Mucosa of rectum (tissue), 2 donors: ENCODE measurements around the gene EIF2S3B.
"Not testable (repeated sequence)": the region's sequence is repeated elsewhere in the genome, so short reads cannot be mapped to it uniquely, and the experiment has no call there.

Source experiments
- H3K27ac ChIP-seq, 2 donors: one replicate each; pipeline ENCODE4 v1.7.0; 2013; ENCODE audit warnings: inconsistent platforms in 2 of 2, low read depth in 2 of 2, low read length in 2 of 2
- H3K27me3 ChIP-seq, 2 donors: one replicate each; pipeline ENCODE4 v1.7.0; 2013; ENCODE audit warnings: low read length in 2 of 2; ENCODE audit not compliant: control insufficient read depth in 2 of 2, insufficient read depth in 2 of 2
- H3K36me3 ChIP-seq, 2 donors: one replicate each; pipeline ENCODE4 v1.7.0; 2013; ENCODE audit warnings: low read length in 2 of 2; ENCODE audit not compliant: control insufficient read depth in 2 of 2, insufficient read depth in 2 of 2
- H3K4me1 ChIP-seq, 2 donors: one replicate each; pipeline ENCODE4 v1.7.0; 2013; ENCODE audit warnings: low read length in 2 of 2, mild to moderate bottlenecking in 1 of 2; ENCODE audit not compliant: control insufficient read depth in 2 of 2, insufficient read depth in 2 of 2
- H3K4me3 ChIP-seq, 2 donors: one replicate each; pipeline ENCODE4 v1.7.0; 2013; ENCODE audit warnings: low read length in 2 of 2
- H3K9ac ChIP-seq, 2 donors: one replicate each; pipeline ENCODE4 v1.7.0; 2013; ENCODE audit warnings: low read length in 2 of 2, low read depth in 1 of 2, mild to moderate bottlenecking in 1 of 2
- H3K9me3 ChIP-seq, 2 donors: one replicate each; pipeline ENCODE4 v1.7.0; 2013; ENCODE audit warnings: low read length in 2 of 2; ENCODE audit not compliant: control insufficient read depth in 2 of 2
- donor health status: healthy.
- donor health status: Normal muscosa, but diverticular disease.

EIF2S3B gene

DNA sequence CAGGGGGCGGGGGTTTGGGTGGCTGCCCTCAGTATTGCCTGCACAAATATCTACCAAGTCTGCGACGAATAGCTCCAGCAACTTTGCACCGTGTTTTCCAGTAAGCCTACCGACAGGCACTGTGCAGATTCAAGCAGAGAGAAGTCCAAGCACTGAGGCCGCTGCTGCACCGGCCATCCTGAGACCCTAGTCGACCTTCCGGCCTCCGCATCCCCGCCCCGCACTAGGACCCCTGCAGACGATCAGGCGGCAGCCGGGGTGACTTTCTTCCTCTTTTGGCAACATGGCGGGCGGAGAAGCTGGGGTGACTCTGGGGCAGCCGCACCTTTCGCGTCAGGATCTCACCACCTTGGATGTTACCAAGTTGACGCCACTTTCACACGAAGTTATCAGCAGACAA, at the start of gene EIF2S3B:
Gene EIF2S3B, plus strand, starts transcription at position 271 of the 400 bp plus-strand sequence. Its CDS starts 13 bp downstream, at position 284.
- Histone ChIP-seq H3K27ac (no peak within 1 kb of the TSS), H3K4me3 (no peak within 1 kb of the TSS), H3K36me3 (no peaks in the 10 kb centered on the region), H3K9me3 (no peaks in the 10 kb centered on the region), H3K9ac (no peak within 1 kb of the TSS), H3K4me1 (no peaks in the 10 kb centered on the region), H3K27me3 (no peaks in the 10 kb centered on the region)

DNA sequence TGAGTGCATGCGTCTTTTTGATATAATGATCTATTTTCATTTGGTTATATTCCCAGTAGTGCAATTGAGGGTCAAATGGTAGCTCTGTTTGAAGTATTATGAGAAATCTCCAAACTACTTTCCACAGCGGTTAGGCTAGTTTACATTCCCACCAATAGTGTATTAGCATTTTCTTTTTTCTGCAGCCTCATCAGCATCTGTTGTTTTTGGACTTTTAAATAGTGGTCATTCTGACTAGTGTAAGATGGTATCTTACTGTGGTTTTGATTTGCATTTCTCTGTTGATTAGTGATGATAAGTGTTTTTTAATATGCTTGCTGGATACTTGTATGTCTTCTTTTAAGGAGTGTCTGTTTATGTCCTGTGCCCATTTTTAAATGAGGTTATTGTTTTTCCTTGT, 48.8 kb upstream of the EIF2S3B start:
- Histone ChIP-seq H3K27me3 (no peaks in the 10 kb centered on the region), H3K9ac (no peak overlapping the region), H3K9me3 (peaks cover 3 to 4% of the 10 kb centered on the region in 2 donors), H3K4me1 (peaks cover 0 to 2% of the 10 kb centered on the region in 2 donors), H3K36me3 (no peaks in the 10 kb centered on the region), H3K27ac (no peak overlapping the region), H3K4me3 (no peak overlapping the region)

DNA sequence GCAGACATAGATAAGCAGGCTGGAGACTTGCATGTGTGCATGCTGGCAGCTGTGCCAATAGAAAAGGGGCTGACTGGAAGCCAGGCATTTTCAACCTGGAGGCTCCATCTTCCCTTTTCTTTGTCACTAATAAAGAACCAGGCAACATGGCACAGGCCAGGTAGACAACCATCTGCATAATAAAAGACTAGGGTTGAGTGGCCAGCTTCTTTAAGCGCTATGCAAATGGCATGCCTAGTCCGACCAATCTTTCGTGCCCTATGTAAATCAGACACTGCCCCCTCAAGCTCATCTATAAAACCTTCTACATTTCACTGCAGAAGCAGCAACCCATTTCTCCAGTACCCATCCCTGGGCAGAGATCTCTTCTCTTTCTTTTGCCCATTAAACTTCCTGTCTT, 47.9 kb upstream of the EIF2S3B start:
- no peaks in the 10 kb centered on the region for H3K36me3 ChIP-seq
- H3K4me1 ChIP-seq = peaks cover 0 to 2% of the 10 kb centered on the region in 2 donors
- H3K9me3 ChIP-seq = peaks cover 3 to 4% of the 10 kb centered on the region in 2 donors
- no peak overlapping the region for H3K9ac ChIP-seq
- H3K4me3 ChIP-seq = no peak overlapping the region
- no peak overlapping the region for H3K27ac ChIP-seq
- H3K27me3 ChIP-seq = no peaks in the 10 kb centered on the region

- no peak overlapping the region for H3K27ac ChIP-seq
- H3K4me1 ChIP-seq = no peaks in the 10 kb centered on the region
- no peaks in the 10 kb centered on the region for H3K36me3 ChIP-seq
- H3K9me3 ChIP-seq = no peaks in the 10 kb centered on the region
- H3K9ac ChIP-seq = no peak overlapping the region
- H3K27me3 ChIP-seq = no peaks in the 10 kb centered on the region
- no peak overlapping the region for H3K4me3 ChIP-seq
Observed at GRCh38 chr12:10466311-10466710, 39.4 kb upstream of the EIF2S3B start.

DNA sequence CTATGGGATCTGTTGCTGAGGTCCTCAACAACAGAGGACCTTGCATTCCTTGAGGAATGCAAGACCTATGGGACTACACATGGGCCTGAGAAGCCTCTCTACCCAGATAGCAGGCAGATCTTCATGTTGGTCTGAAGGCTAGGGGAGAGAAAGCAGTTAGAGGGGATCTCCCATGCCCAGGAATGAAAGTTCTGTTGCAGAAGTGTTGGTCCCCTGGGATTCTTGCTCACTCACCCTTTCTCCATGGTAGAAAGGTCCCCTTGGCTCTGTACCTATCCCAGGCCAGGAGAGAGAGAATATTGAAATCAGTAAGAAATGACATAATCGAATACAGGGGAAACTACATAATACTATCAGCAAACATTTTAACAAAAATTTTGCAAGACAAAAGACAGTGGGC, 36.0 kb upstream of the EIF2S3B start:
- Histone ChIP-seq H3K9ac (no peak overlapping the region), H3K27me3 (no peaks in the 10 kb centered on the region), H3K4me3 (no peak overlapping the region), H3K27ac (no peak overlapping the region), H3K9me3 (no peaks in the 10 kb centered on the region), H3K4me1 (no peaks in the 10 kb centered on the region), H3K36me3 (no peaks in the 10 kb centered on the region)

GRCh38 chr12:10472808-10473207, 32.9 kb upstream of the EIF2S3B start:
- H3K27ac ChIP-seq, H3K27me3 ChIP-seq, H3K4me1 ChIP-seq, H3K9me3 ChIP-seq, H3K9ac ChIP-seq, H3K36me3 ChIP-seq, H3K4me3 ChIP-seq: not testable (repeated sequence)

DNA sequence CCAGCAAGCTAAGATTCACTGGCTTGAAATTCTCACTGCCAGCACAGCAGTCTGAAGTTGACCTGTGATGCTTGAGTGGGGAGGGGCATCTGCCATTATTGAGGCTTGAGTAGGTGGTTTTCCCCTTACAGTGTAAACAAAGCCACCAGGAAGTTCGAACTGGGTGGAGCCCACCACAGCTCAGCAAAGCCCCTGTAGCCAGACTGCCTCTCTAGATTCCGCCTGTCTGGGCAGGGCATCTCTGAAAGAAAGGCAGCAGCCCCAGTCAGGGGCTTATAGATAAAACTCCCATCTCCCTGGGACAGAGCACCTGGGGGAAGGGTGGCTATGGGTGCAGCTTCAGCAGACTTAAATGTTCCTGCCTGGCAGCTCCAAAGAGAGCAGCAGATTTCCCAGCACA, 23.8 kb upstream of the EIF2S3B start:
- H3K27me3 ChIP-seq, H3K9ac ChIP-seq, H3K9me3 ChIP-seq, H3K4me3 ChIP-seq, H3K27ac ChIP-seq, H3K4me1 ChIP-seq, H3K36me3 ChIP-seq: not testable (repeated sequence)

GRCh38 chr12:10487328-10487727, 18.4 kb upstream of the EIF2S3B start:
- not testable (repeated sequence) for H3K27ac ChIP-seq, H3K36me3 ChIP-seq, H3K4me3 ChIP-seq, H3K4me1 ChIP-seq, H3K9ac ChIP-seq, H3K27me3 ChIP-seq, H3K9me3 ChIP-seq

DNA sequence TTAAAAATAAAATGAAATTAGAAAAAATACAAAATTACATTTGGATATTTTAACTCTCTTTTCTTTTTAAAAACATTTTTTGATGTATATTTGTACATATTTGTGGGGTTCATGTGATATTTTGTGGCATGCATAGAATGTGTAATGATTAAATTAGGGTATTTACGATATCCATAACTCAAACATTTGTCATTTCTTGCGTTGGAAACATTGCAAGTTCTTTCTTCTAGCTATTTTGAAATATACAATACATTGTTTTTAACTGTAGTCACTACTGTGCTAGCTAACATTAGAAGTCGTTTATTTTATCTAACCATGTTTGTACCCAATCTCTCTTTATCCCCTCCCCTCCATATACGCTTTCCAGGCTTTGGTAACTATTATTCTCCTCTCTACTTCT, 13.9 kb upstream of the EIF2S3B start:
- no peaks in the 10 kb centered on the region for H3K36me3 ChIP-seq
- H3K27me3 ChIP-seq = no peaks in the 10 kb centered on the region
- H3K9ac ChIP-seq = no peak overlapping the region
- no peak overlapping the region for H3K4me3 ChIP-seq
- no peaks in the 10 kb centered on the region for H3K4me1 ChIP-seq
- H3K27ac ChIP-seq = no peak overlapping the region
- H3K9me3 ChIP-seq = no peaks in the 10 kb centered on the region

DNA sequence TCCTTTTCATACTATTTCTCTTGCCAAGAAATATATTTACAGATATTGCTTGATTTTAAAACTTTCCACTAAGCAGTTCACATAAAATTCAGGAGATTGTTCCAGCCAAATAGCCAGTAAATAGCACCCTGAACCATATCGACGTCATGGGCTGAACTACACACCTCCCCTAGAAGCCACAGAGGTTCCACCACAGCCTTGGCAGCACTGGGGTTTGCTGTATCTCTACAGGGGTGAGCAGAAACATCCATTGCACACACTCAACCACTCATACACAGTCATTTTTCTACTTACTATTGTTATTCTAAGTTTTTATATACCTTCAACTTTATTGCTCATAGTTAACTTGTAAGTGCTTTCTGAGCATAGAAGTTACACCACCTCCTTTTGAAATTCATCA, 8.1 kb upstream of the EIF2S3B start:
- Histone ChIP-seq H3K9me3 (no peaks in the 10 kb centered on the region), H3K27me3 (no peaks in the 10 kb centered on the region), H3K27ac (no peak overlapping the region), H3K36me3 (no peaks in the 10 kb centered on the region), H3K9ac (no peak overlapping the region), H3K4me3 (no peak overlapping the region), H3K4me1 (no peaks in the 10 kb centered on the region)

DNA sequence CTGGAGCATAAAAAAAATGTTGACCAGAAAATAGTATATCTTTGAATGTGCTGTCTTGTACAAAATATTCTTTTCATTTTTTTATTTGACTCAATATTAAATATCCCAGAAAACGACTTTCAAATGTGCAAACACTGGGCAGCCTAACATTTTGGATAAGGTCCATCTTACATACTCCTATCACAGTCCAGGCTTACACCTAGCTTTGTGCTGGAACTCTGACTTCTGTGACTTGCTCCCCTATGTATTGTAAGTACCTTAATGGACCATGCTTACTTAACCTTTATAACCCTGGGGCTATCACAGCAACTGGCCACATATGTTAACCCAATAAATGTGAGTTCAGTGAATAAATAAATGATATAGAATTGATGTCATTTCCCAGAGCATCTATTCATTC, 7.6 kb upstream of the EIF2S3B start:
- Histone ChIP-seq H3K4me3 (no peak overlapping the region), H3K4me1 (no peaks in the 10 kb centered on the region), H3K36me3 (no peaks in the 10 kb centered on the region), H3K9me3 (no peaks in the 10 kb centered on the region), H3K27ac (no peak overlapping the region), H3K27me3 (no peaks in the 10 kb centered on the region), H3K9ac (no peak overlapping the region)
